Measurements from ENCODE around the gene SF3B1.

SF3B1 gene

GRCh38 chr2:197340591-197340990 lies 94.2 kb downstream of the SF3B1 start:
- no peak for DNase-seq (ENCODE audit: low read depth)
